GM12872 (cell line): ENCODE results near the gene FANCC.

Experiments
- CTCF ChIP-seq: IDR thresholded peaks from 3 replicates; pipeline ENCODE4 v1.5.1; 2011; ENCODE audit warnings: low read depth, mild to moderate bottlenecking, low read length, moderate library complexity; ENCODE audit not compliant: insufficient read depth

FANCC gene

GRCh38 chr9:95062596-95063065 lies 254.9 kb downstream of the FANCC start:
- no peak for TF ChIP-seq CTCF

- no peak for TF ChIP-seq CTCF
Observed at GRCh38 chr9:95061916-95062595, 255.5 kb downstream of the FANCC start.

- TF ChIP-seq CTCF = no peak
Observed at GRCh38 chr9:95060916-95061315, 256.6 kb downstream of the FANCC start.

GRCh38 chr9:95060234-95060633 lies 257.3 kb downstream of the FANCC start:
- no peak for TF ChIP-seq CTCF

- no peak for TF ChIP-seq CTCF
Observed at GRCh38 chr9:95058795-95059386, 258.6 kb downstream of the FANCC start.

- no peak for TF ChIP-seq CTCF
Observed at GRCh38 chr9:95058121-95058785, 259.3 kb downstream of the FANCC start.

- TF ChIP-seq CTCF = no peak
Observed at GRCh38 chr9:95057101-95057500, 260.4 kb downstream of the FANCC start.
